HG03175 (cell line): Measurements from ENCODE around the gene EYS.
"Not testable (repeated sequence)": the region's sequence is repeated elsewhere in the genome, so short reads cannot be mapped to it uniquely, and the experiment has no call there.

Experiments used
- ATAC-seq: cut with Tn5 transposase; IDR thresholded peaks from one replicate; pipeline ENCODE4 v1.9.1; 2021; ENCODE audit warnings: mild to moderate bottlenecking, moderate library complexity; ENCODE audit not compliant: unreplicated experiment

The EYS gene

GRCh38 chr6:63940056-63940455 is 1767.0 kb downstream of the EYS start:
- no peak for ATAC-seq

DNA sequence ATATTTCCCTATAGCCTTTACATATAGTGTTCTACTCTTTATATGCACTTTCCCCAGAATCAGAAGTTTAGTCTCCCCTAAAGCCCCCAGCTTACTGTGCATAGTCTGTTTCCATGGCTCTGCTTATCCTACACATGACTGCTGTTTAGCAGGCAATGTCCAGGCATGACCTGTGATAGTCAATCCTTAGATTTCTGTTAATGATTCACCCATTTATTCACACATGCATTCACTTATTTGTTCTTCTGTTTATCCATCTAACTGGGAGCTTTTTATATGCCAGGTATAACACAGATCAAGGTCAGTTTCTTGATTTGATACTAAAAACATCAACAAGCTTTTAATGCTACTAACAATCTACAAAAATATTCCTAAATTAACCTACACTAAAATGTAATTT is 1770.6 kb downstream of the EYS start:
- ATAC-seq, result no peak

- no peak for ATAC-seq
These were observed 1771.3 kb downstream of the EYS start for GRCh38 chr6:63935732-63936131.

GRCh38 chr6:63933948-63934347 is 1773.1 kb downstream of the EYS start:
- not testable (repeated sequence) for ATAC-seq

- no peak for ATAC-seq
These were observed 1776.2 kb downstream of the EYS start for GRCh38 chr6:63930848-63931247.

DNA sequence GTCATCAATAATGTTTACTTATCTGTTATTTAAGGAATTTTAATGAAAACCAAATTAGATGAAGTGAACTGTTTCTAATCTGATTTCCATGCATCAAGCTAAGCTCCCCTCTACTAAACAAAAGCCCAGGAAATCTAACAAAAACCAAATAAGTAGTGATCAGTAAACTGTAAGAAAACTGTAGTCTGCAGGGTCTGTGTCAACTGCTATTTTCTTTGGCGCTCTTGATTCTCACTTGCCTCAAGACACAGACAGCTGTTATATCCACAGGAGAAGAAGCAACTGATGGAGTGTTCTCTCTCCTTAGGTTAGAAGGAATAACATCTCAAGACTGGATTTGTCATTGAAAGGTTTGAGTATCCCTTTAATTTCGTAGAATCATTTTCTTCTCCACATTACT is 1777.9 kb downstream of the EYS start:
- ATAC-seq, result no peak

DNA sequence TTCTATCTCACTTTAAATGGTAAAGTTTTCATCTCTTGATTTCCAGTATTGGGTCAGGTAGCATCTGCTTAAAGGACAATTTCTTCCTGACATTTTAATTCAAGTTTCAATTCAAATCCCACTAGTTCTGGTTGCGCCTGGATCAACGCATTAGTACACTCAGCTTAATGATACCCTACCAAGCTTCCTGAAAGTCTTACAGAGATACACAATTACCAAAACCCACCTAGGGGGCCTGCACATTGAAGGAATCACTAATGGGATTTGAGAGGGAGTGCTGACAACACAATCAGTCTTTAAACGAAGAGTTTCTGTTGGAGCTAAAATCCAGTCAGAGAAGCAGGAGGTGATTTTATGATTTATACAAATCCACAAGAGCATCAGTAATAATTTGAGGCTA is 1778.4 kb downstream of the EYS start:
- ATAC-seq, result no peak

DNA sequence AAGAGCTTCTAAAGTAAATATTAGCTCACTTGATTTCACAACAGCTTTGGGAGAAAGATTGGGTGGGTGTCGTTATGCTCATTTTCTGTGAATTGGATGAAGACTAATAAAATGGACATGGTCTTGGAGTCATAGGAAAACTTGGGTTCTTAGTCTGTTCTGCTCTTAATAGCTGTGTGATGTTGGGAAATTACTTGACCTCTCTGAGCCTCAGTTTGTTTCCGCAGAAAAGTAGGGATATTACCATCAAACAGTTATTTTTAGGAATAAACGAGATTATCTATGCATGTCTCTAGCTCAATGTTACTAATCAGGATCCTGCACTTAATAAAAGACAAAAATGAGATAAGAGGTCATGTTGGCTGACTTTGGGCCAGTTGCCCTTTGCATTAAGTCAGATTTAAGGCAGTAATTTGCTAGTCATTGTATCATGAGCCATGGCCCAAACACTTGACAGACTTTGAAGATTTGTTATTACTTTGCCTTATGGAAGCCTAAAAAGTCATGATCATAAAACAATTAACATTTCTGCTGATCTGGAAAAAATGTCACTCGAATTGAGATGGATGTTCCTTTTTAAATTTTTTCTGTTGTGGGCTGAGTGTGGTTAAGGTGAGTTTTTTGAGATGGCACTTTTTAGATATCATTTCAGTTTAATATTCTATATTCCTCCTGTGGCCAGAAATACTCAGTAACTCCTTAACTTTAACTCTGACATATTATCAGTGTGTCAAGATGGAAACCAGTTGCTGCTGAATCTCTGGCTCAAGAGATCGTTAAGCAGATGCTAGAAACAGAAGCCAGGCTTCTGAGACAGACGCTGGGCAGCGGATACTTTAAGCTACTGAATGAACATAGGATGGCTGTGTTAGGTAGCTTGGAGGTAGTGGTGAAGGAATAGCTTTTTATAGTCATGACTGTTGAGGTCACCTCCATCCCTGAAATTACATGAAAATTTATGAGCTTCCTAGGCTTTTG is 1779.8 kb downstream of the EYS start:
- ATAC-seq, result no peak

- no peak for ATAC-seq
These were observed 1780.7 kb downstream of the EYS start for GRCh38 chr6:63926258-63926780.

GRCh38 chr6:63923139-63923739 is 1783.8 kb downstream of the EYS start:
- ATAC-seq, result peak; percentile 77

DNA sequence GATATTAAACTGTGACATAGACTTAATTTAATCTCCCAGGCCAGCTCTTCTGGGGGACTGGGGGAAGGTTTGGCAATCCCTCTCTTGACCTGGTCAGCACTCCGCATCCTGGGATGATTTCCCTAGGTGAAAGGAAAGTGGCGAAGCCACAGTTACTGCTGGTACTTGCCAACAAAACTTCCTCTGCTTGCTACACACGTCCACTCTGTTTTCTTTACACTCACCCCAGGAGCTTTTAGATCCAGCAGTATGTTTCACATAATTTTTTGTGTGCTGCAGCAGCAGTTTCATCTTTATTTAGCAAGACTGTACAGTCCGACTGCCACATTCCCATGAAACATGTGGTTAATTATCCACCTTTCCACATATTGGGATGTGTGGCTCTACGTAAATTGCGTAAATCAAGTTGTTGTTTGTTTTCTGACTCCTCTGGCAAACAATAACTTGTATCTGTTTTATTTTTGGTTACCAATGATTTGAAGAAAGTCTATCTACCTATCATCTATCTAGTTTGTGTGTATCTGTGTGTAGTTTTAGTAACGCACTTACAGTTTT is 1787.4 kb downstream of the EYS start:
- ATAC-seq, result no peak

DNA sequence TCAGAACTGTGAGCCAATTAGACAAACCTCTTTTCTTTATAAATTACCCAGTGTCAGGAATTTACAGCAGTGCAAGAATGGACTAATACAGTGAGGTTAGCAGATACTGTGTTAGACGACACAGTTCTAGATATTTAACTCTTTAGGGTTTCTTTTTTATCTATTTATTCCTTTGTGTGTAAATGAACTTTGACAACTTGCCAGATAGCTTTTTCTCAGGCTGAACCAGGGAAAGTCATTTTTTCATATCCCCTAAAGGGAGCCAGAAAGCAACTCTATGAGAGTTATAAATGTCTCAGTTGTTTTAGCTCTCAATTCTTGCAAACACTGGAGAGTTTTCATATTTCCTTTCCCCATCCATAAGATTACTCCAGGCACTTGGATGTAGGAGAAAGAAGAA is 1794.1 kb downstream of the EYS start:
- ATAC-seq, result no peak

DNA sequence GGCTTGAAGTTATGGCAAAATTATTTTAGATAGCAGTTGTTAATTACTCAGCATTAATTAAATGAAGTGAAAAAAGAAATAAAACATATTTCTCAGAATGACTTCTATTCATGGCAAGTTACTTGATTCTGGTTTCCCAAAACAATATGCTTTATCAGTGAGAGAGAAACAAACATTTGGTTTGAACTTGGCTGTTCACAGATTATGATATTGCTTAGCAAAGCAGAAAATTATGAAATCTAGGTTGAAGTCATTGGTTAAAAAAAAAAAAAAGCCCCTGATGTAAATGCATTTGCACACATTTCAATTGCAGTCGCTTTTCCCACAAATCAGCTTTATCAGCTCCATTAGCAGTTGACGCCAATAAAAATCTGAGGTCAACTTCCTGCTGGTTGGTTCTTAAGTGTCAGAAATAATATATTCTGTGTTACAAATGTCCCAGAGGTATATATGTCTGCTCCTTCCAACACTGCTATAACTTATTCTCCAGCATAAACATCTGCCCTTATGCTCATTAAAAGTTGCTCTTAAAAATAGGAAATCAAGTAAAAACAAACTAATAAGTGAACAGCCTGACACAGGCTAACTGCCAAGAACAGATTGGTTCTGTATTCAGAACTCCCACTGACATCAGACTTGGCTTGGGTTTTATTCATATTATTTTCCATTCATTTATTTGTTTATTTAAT is 1796.0 kb downstream of the EYS start:
- no peak for ATAC-seq

GRCh38 chr6:63904650-63905248 is 1802.3 kb downstream of the EYS start:
- ATAC-seq, result peak; percentile 72

DNA sequence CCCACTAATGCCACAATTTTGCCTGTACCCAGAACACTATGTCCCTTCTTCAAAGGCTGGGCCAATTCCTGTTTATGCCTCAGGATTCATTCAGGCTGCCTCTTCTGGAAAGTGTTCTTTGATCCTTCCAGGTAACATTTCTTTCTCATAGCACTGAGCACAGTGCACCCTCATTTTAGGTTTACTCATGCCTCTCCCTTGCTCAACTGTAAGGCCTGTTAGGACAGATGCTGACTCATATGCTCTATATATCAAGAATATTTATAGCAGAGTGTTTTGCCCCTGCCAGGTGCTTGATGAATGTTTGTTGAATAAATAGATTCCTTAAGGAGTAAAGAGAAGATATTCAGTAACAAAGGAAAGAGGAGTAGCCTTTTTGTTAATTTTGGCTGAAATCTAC is 1807.5 kb downstream of the EYS start:
- ATAC-seq, result no peak

DNA sequence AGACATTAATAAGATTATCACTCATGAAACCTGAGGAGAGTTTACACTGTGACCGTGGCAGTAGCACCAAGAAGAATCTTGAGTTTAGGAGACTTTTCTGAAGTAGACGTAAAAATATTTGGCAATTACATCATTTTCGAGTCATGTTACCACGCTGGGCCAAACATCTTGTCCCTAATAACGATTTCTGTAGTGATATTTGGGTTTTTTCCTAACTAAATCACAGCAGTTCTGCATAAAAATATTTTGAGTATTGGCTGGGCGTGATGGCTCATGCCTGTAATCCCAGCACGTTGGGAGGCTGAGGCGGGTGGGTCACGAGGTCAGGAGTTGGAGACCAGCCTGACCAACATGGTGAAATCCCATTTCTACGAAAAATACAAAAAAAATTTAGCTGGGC is 1809.1 kb downstream of the EYS start:
- no peak for ATAC-seq

- no peak for ATAC-seq
These were observed 1809.6 kb downstream of the EYS start for GRCh38 chr6:63897459-63897858.

GRCh38 chr6:63888416-63888815 is 1818.6 kb downstream of the EYS start:
- no peak for ATAC-seq

- ATAC-seq, result not testable (repeated sequence)
These were observed 1819.2 kb downstream of the EYS start for GRCh38 chr6:63887804-63888203.

DNA sequence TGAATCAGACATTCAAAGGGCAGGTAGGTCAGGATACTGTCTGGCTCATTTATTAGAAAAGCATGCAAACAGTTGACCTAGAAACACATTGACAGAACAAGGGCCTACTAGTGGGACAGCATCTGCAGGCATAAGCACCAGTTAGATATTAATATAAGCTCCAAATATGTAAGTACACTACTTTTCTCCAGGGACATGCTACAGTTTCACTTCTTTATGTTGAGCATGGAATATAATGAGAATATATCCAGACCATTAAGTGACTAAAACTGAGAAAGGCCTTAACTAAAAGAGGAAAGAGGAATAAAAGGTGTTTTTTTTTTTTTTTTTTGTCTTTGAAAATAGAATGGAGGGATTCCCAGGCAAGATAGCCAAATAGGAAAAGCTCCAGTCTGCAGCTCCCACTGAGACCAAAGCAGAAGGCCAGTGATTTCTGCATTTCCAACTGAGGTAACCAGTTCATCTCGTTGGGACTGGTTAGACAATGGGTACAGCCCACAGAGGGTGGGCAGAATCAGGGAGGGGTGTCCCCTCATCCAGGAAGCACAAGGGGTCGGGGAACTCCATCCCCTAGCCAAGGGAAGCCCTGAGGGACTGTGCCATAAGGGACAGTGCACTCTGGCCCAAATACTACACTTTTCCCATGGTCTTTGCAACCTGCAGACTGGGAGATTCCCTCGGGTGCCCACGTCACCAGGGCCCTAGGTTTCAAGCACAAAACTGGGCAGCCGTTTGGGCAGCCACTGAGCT is 1819.8 kb downstream of the EYS start:
- ATAC-seq, result peak; percentile 68
